ENCODE results near the gene CDK10.
"Not testable (repeated sequence)": the region's sequence is repeated elsewhere in the genome, so short reads cannot be mapped to it uniquely, and the experiment has no call there.

CDK10 gene

DNA sequence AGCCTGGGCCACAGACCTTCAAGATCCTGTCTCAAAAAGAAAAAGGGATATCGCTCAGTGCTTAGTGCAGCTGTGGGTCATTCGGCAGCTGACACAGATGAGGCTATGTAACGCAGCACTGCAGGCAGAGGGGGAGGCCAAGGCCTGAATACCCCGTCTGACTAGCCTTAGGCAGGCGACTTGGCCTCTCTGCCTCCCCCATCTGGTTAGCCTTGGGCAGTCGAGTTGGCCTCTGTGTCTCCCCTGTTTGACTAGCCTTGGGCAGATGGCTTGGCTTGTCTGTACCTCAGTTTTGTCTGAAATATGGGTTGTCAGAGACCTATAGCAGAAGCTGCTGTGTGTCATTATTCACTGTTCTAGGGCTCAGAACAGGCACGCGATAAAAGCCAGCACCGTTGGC, 18.9 kb upstream of the CDK10 start:
- in situ Hi-C loops (cut with HindIII; ENCODE audit: low sequenced_read_pairs): no loop called here

DNA sequence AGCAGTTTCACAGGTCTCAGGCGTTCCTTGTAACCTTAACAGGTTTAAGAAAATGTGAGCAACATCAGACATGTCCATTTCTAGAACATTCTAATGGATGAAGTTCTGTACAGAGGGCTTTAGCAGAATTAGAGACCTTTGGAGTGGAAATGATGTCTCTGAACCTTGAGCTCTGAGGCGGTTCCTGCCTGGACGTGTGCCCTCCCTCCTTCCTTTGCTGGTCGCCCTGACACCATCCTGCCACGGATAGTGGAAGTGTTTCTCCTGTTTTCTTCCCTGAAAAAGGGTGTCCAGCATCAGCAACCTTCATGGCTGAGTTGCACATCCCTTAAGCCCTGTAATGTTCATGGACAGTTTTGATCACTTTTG, 17.7 kb upstream of the CDK10 start:
- in situ Hi-C loops (cut with HindIII; ENCODE audit: low sequenced_read_pairs): no loop called here

DNA sequence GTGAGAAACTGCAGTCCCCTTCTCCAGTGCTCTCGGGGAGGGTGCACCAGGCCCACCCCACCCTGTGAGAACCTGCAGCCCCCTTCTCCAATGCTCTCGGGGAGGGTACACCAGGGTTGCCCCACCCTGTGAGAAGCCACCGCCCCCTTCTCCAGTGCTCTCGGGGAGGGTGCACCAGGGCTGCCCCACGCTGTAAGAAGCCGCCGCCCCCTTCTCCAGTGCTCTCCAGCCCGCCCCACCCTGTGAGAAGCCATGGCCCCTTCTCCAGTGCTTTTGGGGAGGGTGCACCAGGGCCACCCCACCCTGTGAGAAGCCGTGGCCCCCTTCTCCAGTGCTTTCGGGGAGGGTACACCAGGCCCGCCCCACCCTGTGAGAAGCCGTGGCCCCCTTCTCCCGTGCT, 16.7 kb upstream of the CDK10 start:
- in situ Hi-C loops (cut with HindIII; ENCODE audit: low sequenced_read_pairs): no loop called here

DNA sequence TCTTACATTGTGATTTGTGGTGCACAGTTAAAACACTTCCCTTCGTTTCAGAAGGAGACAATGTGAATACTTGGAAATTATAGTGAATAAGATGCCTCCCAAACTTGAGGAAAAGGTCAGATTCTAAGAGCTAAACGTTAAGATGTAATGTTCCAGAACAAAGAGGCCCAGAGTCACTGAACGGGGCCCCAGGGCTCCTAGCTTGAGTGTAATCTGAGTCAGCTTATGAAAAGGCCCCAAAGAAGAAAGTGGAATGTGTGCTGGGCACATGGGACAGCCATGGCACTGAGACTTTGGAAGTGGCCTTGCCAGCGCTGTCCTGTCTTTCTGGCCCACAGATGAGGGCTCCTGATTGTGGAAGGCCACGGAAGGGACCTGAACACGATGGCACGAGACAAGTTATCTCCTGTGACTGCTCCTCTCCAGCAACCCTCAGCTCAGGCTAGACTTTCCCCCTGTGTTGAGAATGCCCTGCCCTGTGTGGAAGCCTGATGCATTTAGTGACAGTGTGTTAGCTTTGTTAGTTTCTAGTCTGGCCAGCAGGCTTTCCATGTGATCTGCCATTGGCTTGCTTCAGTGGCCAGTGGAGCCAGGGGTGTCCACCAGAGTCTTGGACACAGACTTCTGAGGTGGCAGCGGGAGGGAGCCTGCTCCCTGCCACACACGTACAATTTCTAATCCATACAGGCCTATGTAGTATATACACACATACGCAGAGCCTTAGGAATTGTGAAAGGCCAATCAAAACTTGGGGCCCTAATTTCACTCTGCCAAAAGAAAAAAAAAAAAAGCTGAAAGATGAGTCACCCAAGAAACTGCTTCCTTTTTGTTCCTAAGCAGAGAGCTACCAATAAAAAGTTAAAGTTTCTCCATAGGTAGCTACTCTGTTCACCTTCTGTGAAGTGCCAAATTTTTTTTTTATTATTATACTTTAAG, 15.7 kb upstream of the CDK10 start:
- in situ Hi-C loops (cut with HindIII; ENCODE audit: low sequenced_read_pairs): no loop called here

DNA sequence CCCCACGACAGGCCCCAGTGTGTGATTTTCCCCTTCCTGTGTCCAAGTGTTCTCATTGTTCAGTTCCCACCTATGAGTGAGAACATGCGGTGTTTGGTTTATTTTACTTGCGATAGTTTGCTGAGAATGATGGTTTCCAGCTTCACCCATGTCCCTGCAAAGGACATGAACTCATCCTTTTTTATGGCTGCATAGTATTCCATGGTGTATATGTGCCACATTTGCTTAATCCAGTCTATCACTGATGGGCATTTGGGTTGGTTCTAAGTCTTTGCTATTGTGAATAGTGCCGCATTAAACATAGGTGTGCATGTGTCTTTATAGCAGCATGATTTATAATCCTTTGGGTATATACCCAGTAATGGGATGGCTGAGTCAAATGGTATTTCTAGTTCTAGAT, 14.9 kb upstream of the CDK10 start:
- in situ Hi-C loops (cut with HindIII; ENCODE audit: low sequenced_read_pairs): not testable (repeated sequence)

DNA sequence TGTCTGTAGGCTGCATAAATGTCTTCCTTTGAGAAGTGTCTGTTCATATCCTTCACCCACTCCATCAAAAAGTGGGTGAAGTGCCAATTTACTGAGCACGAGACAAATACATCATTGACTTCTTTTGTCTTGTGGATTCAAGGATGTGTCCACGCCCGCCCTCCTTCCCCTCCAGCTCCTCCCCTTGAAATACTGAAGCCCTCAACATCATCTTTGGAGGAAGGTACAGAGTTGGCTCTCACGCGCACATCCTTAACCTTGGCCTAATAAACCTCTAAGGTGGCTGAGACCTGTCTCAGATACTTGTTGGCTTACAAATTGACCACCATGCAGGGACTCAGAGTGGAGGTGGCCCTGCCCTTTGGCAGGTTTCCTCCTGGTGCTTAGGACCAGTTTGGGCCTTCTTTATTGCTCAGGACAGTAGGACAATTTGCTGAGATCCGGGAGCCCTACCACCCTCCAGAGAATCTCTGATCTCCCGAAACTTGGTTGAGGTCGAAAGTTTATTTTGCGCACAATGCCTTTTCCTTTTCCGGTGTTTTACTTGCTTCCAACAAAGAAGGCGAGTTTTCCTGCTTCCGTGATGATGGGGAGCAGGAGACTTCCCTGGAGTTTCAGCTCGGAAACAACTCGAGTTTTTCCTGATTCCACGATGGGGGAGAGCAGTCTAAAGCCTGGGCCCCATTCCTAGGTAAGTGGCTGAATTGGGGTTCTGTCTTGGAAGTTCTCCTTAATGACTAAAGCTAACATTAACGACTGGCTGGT, 14.1 kb upstream of the CDK10 start:
- in situ Hi-C loops (cut with HindIII; ENCODE audit: low sequenced_read_pairs): no loop called here

DNA sequence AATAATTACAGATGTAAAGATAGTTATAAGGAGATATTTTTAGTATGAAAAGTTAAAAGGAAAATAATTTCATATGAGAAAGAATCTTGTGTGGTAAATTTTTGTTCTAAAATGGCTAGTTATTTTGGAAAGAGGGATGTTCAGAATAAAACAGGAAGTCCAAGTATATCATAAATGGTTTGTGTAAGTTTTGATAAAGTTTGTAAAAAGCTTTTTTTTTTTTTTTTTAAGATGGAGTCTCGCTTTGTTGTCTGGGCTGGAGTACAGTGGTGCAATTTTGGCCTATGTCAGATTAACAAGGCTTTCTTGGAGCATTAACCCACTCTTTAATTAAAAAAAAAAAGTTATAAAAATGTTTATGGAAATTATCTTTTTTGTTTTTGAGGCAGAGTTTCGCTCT, 8.2 kb upstream of the CDK10 start:
- in situ Hi-C loops (cut with HindIII; ENCODE audit: low sequenced_read_pairs): no loop called here

DNA sequence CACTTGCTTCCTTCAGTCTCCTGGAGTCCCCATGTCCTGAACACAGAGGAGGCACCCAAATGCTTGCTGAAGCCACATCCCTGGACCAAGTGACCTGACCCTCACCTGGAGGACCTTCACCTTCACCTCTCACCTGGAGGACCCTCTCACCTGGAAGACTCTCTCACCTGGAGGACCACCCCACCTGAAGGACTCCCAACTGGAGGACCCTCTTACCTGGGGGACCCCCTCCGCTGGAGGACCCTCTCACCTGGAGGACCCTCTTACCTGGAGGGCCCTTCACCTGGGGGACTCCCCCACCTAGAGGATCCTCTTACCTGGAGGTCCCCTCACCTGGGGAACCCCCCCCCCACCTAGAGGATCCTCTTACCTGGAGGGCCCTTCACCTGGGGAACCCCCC, 573 bp upstream of the CDK10 start:
- in situ Hi-C loops (cut with HindIII; ENCODE audit: low sequenced_read_pairs): no loop called here

DNA sequence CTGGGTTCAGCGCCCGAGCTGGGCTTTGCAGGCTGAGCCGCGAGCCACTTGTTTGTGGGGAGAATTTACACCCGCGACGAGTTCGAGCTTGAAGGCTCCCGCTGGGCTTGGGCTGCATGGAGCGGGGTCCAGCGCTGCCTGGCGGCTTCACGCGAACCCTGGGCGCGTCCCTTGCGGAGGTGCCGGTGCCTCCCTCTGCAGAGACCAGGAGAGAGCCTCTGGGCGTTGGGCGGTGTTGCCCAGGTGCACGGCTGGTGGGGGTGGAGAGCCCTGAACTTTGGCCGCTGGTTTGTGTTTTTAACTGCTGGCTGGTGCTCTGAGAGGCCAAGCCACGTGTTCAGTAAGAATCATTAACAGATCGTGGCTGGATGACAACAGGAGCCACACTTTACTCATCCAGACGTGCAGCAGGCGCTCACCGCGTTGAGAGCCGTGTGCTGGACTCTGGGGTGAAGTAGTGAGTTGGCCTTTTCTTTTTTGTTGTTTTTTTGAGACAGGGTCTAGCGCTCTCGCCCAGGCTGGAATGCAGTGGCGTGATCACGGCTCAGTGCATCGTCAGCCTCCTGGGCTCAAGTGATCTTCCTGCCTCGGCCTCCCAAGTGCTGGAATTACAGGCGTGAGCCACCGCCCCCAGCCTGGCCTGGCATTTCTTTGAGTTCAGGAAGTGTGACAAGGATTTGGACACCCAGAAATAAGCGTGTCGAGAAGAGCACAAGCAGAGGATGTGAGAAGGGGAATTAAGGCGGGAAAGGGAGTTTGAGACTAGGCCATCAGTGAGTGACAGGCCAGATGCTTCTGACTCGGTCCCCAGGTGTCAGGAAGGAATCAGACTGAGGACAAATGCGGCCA, 827 bp downstream of the CDK10 start:
- in situ Hi-C loops (cut with HindIII; ENCODE audit: low sequenced_read_pairs): no loop called here

DNA sequence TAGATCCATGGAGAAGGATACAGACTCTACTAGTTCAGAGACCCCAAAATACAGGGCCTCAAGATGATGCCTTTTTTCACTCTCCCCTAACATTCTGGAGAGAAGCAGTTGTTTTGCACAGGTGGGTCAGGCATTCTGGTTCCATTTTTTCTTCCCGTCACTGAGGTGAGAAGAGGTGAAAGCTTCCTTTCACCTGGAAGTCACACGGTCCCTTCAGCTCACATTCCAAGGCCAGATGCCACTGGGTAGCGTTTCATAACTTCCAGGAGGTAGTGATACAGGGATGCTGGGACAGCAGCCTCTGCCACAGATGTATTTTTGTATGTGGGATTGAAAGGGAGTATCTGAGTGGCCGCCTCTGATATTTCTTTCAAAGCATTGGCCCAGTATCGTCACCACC, 1.9 kb downstream of the CDK10 start:
- in situ Hi-C loops (cut with HindIII; ENCODE audit: low sequenced_read_pairs): no loop called here

DNA sequence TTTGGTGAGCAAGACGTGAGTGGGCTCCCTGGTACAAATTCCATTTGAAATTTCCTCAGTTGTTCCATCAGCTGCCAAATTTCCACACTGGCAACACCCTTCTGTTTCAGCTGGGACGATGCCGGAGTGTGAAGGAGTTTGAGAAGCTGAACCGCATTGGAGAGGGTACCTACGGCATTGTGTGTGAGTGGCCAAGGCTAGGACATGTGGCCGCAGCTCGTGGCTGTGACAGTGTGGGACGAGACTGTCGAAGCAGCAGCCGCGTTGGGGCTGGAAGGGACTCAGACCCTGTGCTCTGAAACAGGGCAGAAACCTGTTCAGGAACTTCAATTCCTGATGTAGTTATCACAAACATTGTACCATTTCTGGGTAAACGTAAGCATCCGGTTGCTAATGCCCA, 2.7 kb downstream of the CDK10 start:
- in situ Hi-C loops (cut with HindIII; ENCODE audit: low sequenced_read_pairs): no loop called here

DNA sequence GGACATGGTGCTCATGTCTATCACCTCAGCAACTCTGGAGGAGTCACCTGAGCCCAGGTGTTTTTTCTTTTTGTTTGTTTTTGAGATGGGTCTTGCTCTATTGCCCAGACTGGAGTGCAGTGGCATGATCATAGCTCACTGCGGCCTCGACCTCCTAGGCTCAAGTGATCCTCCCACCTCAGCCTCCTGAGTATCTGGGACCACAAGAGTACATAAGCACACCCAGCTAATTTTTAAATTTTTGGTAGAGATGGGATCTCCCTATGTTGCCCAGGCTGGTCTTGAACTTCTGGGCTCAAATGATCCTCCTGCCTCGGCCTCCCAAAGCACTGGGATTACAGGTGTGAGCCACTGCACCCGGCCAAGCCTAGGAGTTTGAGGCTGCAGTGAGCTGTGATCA, 3.1 kb downstream of the CDK10 start:
- in situ Hi-C loops (cut with HindIII; ENCODE audit: low sequenced_read_pairs): not testable (repeated sequence)

DNA sequence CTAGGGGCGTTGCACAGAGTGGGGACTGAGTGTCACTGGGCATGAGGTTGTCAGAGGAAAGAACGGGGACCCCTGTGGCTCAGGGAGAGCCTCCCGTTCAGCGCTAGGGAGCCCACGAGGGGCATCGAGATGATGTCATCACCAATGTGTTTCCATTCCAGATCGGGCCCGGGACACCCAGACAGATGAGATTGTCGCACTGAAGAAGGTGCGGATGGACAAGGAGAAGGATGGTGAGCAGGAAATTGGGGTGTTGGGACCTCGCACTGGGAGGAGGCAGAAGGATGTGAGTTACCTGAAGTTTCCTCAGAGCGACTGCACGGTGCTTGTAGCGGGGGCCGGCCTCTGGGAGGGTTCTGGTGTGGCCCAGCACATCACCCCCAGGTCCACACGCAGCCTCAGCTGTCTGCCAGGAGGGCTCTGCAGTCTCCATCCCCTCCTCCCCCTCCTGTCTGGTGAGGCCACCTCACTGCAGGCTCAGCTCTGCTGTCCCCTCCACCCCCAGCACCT, 4.0 kb downstream of the CDK10 start:
- in situ Hi-C loops (cut with HindIII; ENCODE audit: low sequenced_read_pairs): no loop called here

DNA sequence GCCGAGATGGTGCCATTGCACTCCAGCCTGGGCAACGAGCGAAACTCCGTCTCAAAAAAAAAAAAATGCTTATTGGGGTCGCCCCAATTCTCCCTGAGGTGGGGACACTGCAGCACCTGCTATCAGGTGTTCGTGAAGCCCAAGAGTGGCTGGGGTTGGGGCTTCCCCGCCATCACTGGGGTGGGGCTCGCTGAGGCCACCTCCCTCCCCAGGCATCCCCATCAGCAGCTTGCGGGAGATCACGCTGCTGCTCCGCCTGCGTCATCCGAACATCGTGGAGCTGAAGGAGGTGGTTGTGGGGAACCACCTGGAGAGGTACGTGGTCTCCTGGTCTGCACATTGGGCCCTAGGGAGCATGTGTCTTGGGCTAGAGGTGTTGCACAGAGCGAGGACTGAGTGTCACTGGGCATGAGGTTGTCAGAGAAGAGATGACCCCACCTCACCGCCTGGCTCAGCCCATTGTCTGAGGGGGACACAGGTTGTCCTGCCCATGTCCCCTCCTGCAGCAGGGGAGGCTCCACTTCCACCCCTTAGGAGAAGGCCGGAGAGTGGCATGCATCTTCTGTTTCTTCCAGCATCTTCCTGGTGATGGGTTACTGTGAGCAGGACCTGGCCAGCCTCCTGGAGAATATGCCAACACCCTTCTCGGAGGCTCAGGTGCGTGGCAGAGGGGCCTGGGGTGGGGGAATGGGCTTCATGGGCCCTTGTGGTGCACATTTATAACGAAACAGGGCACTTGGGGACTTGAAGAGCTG, 4.9 kb downstream of the CDK10 start:
- in situ Hi-C loops (cut with HindIII; ENCODE audit: low sequenced_read_pairs): no loop called here

DNA sequence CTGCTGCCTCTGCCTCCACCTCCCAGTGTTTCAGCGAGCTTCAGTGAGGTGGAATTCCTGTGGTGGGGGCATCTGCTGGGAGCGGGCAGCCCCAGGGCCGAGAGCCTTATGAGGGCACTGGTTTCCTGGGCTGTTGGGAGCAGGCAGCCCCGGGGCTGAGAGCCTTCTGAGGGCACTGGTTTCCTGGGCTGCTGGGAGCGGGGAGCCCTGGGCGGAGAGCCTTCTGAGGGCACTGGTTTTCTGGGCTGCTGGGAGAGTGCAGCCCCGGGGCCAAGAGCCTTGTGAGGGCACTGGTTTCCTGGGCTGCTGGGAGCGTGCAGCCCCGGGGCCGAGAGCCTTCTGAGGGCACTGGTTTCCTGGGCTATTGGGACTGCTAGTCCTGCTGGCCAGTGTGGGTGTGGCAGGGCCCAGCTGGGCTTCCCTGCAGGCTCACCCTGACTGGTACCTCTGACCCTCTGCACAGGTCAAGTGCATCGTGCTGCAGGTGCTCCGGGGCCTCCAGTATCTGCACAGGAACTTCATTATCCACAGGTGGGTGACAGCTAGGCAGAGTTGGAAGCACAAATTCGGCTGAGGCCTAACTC, 5.6 kb downstream of the CDK10 start:
- in situ Hi-C loops (cut with HindIII; ENCODE audit: low sequenced_read_pairs): no loop called here

DNA sequence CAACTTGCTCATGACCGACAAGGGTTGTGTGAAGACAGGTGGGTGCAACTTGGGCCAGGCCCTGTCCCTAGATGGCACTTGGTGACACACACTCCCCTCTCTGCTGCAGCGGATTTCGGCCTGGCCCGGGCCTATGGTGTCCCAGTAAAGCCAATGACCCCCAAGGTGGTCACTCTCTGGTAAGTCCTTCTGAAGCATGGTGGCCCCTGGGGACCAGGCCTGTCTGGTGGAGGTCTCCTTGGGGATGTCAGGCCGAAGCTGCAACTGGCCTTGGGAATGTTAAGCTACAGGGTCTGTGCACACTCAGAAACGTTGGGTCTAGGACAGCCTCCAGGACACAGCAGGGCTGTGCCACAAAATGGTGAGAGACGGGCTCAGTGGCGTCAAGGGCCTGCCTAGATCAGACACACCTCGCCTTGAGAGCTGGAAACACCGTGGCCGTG, 6.8 kb downstream of the CDK10 start:
- in situ Hi-C loops (cut with HindIII; ENCODE audit: low sequenced_read_pairs): no loop called here

DNA sequence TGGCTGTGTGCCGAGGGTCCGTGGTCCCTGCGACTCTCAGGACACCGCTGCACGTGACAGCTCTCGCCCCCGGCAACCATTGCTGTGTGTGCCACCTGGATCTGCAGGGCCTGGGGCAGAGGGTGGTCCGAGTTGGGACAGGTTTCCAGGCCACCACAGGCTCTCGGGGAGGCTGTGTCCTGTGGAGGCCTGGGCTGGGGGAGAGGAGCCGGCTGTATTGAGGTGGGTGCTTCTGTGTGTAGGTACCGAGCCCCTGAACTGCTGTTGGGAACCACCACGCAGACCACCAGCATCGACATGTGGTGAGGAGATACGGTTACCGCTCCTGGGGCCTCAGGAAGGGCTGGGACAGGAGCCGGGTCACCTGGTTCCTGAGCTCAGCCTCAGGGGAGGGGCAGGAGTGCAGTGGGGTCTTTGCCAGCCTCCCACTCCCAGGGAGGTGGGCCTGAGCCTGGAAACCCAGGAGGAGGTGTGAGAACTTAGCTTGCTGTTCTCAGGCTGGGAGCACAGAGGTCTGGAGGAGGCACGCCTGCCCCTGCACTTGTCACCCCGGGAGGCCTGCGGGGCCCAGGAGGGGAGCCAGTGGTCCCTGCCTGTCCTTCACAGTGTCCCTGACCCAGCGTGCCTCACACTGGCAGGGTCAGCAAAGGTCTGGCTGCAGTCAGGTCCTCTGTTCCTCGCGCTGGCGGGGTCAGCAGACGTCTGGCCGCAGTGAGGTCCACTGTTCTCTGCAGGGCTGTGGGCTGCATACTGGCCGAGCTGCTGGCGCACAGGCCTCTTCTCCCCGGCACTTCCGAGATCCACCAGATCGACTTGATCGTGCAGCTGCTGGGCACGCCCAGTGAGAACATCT, 7.7 kb downstream of the CDK10 start:
- in situ Hi-C loops (cut with HindIII; ENCODE audit: low sequenced_read_pairs): no loop called here

DNA sequence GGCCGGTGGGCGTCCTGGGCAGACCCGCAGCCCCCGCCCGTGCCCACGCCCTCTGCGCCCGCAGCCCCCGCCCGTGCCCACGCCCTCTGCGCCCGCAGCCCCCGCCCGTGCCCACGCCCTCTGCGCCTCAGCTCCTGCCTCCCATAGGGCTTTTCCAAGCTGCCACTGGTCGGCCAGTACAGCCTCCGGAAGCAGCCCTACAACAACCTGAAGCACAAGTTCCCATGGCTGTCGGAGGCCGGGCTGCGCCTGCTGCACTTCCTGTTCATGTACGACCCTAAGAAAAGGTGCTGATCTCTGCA, 8.2 kb downstream of the CDK10 start:
- in situ Hi-C loops (cut with HindIII; ENCODE audit: low sequenced_read_pairs): not testable (repeated sequence)

Measured in DLD1 (cell line).